Right lobe of liver (tissue), 4 donors: Measurements from ENCODE around the gene MYO16.

Source experiments
- CTCF ChIP-seq, 4 donors: fragments of 200-600 bp in 3 of 4; fragments of 450-650 bp in 1 of 4; IDR thresholded peaks; one replicate each; pipeline versions ENCODE4 v1.5.1 to v1.8.0; 2016 to 2022; ENCODE audit warnings: antibody characterized with exemption in 4 of 4, mild to moderate bottlenecking in 2 of 4
- POLR2A ChIP-seq: fragments of 450-650 bp; IDR thresholded peaks from one replicate; pipeline ENCODE4 v1.6.1; 2017; ENCODE audit warnings: antibody characterized with exemption, mild to moderate bottlenecking
- donor health status: DM: no; HTN: no; CAD: no.
- donor health status: DM: no; HTN: no; CAD: no.
- donor health status: DM: no; HTN: yes; CAD: no.

- no peak for TF ChIP-seq CTCF (IDR thresholded peaks at IDR 0.05)
- no peak for TF ChIP-seq POLR2A
These were observed 230.0 kb downstream of the MYO16 start for GRCh38 chr13:108859197-108860012.
